Middle frontal gyrus (tissue), 1 donor: Measurements from ENCODE around the gene MTHFD1L.

Experiments
- DNase-seq: peaks from one replicate; pipeline ENCODE4 v3.0.0-alpha.2; 2015; ENCODE audit warnings: low spot score; ENCODE audit errors: extremely low spot score

The MTHFD1L gene

GRCh38 chr6:150898399-150899170 lies 33.1 kb downstream of the MTHFD1L start:
- DNase-seq = no peak

DNA sequence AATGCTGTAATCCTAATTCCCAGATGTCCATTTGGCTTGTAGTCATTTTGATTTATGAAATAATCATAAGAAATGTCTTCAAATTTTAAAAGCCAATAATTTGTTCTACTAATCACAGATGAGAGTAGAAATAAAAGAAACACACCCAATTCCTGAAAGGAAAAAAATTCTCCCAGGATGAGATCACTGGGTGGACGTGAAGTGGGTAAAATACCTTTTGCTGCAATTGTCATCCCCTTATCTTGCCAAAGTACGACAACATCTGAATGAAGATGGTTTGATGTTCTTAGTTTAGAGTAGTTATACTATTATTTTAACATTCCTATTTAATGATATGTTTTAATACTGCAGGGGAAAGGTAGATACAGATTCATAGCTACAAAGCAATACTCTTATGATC lies 33.7 kb downstream of the MTHFD1L start:
- no peak for DNase-seq

DNA sequence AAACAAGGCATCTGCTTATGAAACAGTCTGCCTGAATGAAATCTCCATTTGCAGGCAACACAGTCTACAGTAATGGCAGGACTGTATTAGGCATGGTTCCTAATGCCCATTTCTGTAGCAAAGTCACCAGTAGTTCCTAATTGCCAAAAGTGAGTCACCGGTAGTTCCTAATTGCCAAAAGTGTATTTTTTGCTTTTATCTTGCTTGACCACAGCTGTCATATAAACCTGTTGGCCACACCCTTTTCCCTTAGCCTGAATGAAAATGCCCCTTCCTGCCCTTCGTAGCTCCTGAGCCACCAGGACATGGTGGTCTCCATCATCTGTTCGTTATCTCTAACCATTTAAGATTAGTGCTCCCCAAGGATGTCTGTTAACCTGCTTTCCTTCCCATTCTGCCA lies 34.5 kb downstream of the MTHFD1L start:
- no peak for DNase-seq

DNA sequence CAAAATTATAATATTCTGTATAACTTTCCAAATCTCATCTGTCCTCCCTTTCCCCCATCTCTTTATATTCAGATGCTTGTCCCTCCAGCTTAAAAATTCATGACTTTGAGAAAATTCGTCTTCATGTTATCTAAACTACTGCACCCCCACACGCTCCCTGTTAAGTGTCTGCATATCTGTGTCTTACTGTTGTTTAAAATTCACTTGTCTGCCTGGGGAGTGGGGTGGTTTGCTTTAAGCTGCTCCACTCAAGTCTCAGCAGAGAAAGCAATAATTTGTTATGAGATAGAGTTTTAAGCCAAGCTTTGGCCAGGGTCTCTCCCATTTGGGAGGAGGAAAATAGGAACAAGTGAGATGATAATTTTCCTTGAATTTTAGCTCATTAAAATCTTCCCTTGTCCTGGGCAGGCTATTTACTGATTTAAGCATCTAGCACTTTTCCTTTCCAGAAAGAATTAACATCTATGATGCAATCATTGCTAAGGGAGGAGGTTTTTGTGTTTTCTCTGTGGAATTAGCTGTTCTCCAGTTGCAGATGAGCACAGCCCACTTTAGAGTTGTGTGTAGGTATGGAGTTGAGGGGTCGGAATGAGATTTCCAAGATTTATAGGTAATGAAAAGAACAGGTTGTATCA lies 36.8 kb downstream of the MTHFD1L start:
- no peak for DNase-seq

DNA sequence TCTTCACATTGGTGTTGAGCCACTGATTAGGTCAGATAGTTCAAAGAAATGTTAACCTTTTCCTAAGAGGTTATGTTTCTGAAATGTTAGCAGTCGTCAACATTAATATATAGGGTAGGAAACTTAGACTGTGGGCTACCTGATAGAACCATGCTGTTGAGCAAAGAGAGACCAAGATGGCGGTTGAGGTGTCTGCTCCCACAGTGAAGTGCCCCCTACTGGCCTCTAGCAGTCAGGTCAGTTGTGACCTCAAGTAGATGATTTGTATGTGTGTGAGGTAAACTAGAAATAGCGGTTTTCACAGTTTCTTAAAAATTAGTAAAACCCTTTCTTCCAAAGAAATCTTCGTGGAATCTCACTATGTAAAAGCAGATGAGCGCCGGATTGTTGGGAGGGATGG lies 40.3 kb downstream of the MTHFD1L start:
- DNase-seq = no peak

DNA sequence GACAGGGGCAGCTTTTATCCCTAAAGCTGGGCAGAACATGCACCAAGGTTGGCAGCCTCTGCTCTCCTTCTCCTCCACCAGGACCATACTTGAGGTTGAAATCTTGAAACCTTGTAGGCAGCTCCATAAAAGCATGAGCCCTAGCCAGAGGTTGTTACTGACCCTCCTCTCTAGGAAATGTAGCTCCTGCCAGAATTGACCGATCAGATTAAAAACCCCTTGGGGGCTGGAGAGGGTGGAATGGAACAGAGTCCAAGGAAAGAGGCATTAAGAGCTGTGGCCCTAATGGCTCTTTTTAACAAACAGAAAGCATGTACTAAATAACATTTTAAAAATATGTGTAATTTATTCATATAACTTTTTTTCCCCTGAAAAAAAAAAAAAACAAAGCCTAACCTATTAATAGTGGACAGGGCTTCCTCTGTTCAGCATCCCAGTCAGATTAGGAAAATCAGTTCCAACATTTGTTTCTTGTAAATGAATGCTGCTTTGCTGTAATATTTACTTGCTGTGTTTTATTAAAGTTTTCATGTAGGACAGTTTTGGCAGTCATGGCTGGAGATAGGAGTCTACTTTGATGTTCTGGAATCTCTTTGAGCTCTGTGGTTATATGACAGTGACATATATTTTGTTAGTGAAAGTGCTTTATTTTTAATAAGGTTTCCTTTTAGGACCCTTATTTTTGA lies 41.3 kb downstream of the MTHFD1L start:
- DNase-seq = no peak

DNA sequence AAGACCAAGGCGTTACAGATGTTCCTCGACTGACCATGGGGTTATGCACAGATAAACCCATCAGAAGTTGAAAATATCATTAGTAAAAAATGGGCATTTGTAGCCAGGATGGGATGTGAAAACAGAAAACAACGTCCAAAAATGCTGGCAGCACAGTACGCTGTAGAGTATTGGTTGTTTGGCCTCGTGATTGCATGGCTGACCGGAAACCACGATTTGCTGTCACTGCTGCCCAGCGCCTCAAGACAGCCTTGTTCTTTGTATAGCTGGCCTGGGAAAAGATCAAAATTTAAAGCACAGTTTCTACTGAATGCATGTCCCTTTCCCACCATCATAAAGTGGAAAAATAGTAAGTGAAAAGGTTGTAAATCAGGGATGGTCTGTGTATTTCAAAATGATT lies 41.9 kb downstream of the MTHFD1L start:
- DNase-seq = no peak

DNA sequence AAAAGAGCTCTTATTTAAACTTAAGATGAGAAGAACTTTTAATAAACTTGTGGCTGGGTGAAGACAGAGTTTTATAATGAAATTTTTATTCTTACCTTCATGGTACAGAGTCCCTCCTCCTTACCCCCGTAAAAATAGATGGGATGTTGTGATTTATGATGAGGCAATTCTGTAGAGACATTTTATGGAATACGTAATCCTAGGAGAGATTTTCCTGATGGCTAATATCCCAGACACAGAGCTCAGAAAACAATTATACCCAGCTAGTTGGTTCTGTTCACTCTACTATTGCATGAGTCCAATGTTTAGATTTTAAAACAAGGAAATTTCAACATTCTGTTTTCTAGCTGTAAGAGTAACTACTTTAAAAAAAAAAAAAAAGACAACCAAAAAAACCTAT lies 43.4 kb downstream of the MTHFD1L start:
- no peak for DNase-seq

- DNase-seq = no peak
These were observed 45.1 kb downstream of the MTHFD1L start for GRCh38 chr6:150910561-150910960.

- no peak for DNase-seq
These were observed 48.9 kb downstream of the MTHFD1L start for GRCh38 chr6:150914372-150914771.

DNA sequence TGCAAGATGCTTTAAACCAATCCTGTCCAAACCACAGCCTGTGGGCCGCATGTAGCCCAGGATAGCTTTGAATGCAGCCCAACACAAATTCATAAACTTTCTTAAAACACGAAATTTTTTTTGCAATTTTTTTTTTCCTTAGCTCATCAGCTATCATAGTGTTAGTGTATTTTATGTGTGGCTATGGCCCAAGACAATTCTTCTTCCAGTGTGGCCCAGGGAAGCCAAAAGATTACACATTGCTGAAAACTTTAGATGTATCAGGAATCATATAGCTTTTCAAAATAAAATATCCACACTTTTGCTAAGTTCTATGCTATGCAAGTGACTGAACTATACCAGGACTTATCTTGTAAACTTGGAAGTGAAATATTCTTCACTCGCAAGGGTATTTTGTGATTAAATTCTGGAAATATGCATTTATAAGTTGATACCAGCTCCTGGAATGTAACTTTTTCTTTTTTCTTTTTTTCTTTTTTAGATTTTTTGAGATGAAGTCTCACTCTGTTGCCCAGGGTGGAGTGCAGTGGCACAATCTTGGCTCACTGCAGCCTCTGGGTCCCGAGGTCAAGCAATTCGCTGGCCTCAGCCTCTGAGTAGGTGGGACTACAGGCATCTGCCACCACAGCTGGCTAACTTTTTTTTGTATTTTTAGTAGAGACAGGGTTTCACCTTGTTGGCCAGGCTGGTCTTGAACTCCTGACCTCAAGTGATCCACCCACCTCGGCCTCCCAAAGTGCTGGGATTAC lies 49.8 kb downstream of the MTHFD1L start:
- DNase-seq = no peak

- DNase-seq = no peak
These were observed 50.4 kb downstream of the MTHFD1L start for GRCh38 chr6:150915880-150916265.

DNA sequence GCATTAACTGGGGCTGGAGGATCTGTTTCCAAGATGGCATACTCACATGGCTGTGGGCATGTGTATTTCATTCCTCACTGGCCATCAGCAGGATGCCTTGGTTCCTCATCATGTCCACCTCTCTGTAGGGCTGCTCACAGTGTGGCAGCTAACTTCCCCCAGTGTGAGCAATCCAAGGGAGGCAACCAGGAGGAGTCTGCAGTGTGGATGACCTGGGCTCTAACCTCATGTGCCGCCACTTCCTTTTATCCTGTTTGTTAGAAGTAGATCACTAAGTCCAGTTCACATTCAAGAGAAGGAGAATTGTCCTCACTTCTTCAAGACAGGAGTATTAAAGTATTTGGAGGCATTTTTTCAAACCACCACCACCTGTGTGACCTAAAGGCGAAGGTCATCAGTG lies 54.4 kb downstream of the MTHFD1L start:
- DNase-seq = no peak

- no peak for DNase-seq
These were observed 56.6 kb downstream of the MTHFD1L start for GRCh38 chr6:150922137-150922536.

DNA sequence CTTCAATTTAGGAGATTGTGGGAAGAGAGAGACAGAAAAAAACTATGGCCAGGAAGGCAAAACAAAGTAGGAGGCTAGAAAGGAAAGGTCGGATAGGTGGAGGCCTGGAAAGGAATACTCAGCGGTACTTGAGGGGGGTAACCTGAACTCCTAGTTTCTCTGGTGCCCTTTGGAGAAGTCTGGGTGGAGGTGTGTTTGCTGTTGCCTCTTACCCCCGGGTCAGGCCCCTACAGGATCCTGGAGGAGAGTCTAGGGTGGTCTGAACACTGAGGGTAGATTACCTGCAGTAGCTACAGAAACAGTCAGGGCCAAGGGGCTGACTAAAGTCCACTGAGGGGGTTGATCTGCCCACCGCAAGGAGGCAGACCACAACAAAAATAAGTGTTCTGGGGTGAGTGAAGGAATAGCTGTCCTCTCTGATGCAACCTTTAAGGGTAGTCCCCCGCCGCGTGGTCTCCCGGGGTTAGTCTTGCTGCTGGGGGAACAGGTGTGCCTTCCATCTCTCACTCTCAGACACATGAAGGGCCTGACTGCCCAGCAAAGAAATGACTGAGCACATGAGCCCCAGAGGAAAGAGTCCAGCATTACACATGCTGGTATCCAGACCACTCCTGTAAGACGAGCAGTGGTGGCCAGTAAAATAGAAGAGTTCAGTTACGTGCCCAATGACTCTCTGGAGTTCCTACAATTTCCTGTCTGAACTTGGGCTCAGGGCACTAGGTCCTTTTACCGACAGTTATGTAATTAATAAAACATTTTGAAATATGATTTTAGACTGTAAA lies 59.5 kb downstream of the MTHFD1L start:
- no peak for DNase-seq

- no peak for DNase-seq
These were observed 60.1 kb downstream of the MTHFD1L start for GRCh38 chr6:150925590-150925928.

DNA sequence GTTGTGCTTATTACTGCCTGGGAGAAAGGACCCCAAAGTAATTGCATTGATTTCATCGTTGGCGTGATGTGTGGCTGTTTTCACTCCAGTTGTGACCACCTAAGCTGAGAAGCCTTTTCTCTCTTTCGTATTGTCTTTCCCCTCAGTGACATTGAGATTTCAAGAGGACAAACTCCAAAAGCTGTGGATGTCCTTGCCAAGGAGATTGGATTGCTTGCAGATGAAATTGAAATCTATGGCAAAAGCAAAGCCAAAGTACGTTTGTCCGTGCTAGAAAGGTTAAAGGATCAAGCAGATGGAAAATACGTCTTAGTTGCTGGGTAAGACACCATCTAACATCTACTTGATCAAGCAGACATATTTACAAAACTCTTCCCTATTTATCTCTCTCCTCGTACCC lies 60.5 kb downstream of the MTHFD1L start:
- DNase-seq = no peak

DNA sequence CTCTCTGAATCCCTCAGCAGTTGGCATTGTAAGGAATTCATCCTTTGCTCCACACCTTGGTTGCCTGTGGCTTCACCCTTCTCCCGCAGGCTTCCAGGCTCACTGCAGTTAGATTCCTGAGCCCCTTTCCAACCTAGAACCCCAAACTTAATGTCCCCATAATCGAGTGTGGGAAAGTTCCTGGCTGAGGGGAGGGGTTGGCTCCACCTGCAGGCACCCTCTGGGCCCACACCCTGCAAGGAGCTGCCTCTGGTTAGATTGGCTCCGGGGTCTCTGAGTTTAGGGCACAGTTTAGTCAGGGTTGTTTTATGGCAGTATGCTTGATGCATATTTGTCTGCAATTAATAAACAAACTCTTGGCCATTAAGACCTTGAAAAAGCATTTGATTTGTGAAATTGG lies 63.4 kb downstream of the MTHFD1L start:
- no peak for DNase-seq

DNA sequence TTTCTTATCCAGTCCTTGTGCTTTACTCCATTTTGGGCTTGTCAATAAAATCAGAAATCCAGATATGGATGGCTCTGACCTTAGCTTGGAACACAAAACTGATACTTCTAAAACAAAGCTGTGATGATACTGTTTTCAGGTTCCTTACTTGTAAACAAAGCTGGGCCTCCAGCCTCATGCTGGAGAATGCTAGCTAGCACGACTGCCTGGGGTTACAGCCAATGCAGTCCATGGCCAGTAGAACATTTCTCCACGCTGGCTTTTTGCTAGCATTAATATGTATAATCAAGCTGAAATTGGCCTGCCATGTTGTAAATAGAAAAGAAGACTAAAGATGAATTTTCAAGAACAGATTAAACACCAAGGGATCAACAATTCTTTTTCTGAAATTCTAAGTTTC lies 63.9 kb downstream of the MTHFD1L start:
- no peak for DNase-seq

DNA sequence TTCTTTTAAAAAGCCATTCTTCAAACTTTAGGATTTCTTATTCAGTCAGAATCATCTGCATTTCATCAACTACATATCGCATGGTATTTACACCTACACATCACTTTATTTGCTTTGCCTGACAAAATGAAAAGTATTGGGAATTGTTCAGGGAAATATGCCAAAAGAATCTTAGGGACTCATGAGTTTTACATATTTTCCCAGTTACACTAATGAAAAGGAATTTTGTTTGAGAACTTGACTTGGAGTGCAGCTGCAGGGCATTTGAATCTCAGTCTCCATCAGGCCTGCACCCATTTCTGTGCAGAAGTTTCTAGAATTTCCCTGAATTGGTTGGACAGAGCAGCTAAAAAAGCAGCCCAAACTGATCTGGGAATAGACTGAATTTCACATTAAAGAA lies 65.3 kb downstream of the MTHFD1L start:
- DNase-seq = no peak

DNA sequence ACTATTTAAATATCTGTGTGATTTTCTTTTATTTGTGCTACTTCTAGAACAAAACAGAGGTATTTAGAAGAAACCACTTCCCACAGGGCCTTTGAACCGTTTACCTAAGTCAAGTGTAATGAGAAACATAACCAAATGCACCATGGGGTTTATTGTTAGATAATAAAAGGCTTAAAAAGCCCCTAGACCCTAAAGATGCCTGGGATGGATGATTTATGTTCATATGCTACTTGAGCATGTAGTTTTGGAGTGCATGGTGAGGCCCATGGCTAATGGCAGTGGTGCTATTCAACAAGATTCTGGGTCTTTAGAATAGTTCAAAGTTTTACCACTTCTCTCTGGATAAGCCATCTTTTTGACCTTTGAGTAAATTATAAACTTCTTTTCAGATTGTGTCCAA lies 65.9 kb downstream of the MTHFD1L start:
- no peak for DNase-seq
